Panc1 (cell line): ENCODE measurements around the gene CDK2. TPM values are rescaled to one million over a fixed set of nuclear protein-coding genes. Genes with fewer than 3 reads are reported as not detected.
A peak's percentile ranks its signal among the peaks of the same experiment; 100 is the strongest.

Source experiments
- ATAC-seq: fragments of 200-7000 bp; cut with Tn5 transposase; 2 replicates; pipeline ENCODE4 v1.9.1; 2020; ENCODE audit warnings: mild to moderate bottlenecking, moderate library complexity
- BruUV-seq: library from RNA; stranded (reverse); fragments of 400-500 nt; replicated peaks from 2 replicates; lab custom pipeline; 2021; lab: Mats Ljungman, UMichigan
- CTCF ChIA-PET: fragments of 300-600 bp; sonication (Branson Sonifier 250); formaldehyde crosslinking; loops from one replicate; lab custom pipeline; 2022; ENCODE audit warnings: antibody characterized with exemption; lab: Charles Lee
- POLR2A ChIA-PET: fragments of 300-600 bp; sonication (Branson Sonifier 250); formaldehyde crosslinking; loops from one replicate; lab custom pipeline; 2022; ENCODE audit warnings: antibody characterized with exemption; lab: Charles Lee
- DNase-seq: peaks from one replicate; pipeline ENCODE4 v3.0.0-alpha.2; 2010; ENCODE audit warnings: low read depth, low spot score
- H3K27ac ChIP-seq: 2 replicates; pipeline ENCODE4 v1.5.1; 2011; ENCODE audit warnings: mild to moderate bottlenecking, low read length, inconsistent platforms
- H3K27me3 ChIP-seq: fragments of 200-500 bp; sonication (Bioruptor generic); 2 replicates; pipeline ENCODE4 v1.6.0; 2014; ENCODE audit warnings: low read length, inconsistent platforms; ENCODE audit not compliant: control insufficient read depth, insufficient read depth
- H3K36me3 ChIP-seq: fragments of 200-500 bp; sonication (Bioruptor generic); 2 replicates; pipeline ENCODE4 v1.5.1; 2014; ENCODE audit warnings: inconsistent platforms, mild to moderate bottlenecking, low read length, moderate library complexity; ENCODE audit not compliant: control insufficient read depth, insufficient read depth
- H3K4me1 ChIP-seq: 2 replicates; pipeline ENCODE4 v1.5.1; 2011; ENCODE audit warnings: inconsistent platforms, mild to moderate bottlenecking, low read length, moderate library complexity; ENCODE audit not compliant: control insufficient read depth, insufficient read depth
- H3K4me3 ChIP-seq, 2 experiments: 2 replicates each; pipeline ENCODE4 v1.5.1; 2011 to 2012; ENCODE audit warnings: low read depth in 2 of 2, low read length in 2 of 2, mild to moderate bottlenecking in 2 of 2, inconsistent platforms in 1 of 2, moderate library complexity in 1 of 2
- H3K9me3 ChIP-seq: fragments of 200-500 bp; sonication (Bioruptor generic); 2 replicates; pipeline ENCODE4 v1.5.1; 2014; ENCODE audit warnings: low read depth, mild to moderate bottlenecking, inconsistent platforms, low read length, moderate library complexity; ENCODE audit not compliant: control insufficient read depth, insufficient read depth
- CTCF ChIP-seq: fragments of 450-650 bp; IDR thresholded peaks from 2 replicates; pipeline ENCODE4 v1.5.1; 2017; ENCODE audit warnings: mild to moderate bottlenecking
- POLR2AphosphoS5 ChIP-seq: IDR thresholded peaks from 2 replicates; pipeline ENCODE4 v1.6.1; 2012; ENCODE audit warnings: mild to moderate bottlenecking, low read depth, low read length, moderate library complexity
- SIN3A ChIP-seq: IDR thresholded peaks from 2 replicates; pipeline ENCODE4 v1.6.1; 2012; ENCODE audit warnings: low read depth, mild to moderate bottlenecking, low read length, moderate library complexity, borderline replicate concordance; ENCODE audit not compliant: insufficient read depth
- TCF7L2 ChIP-seq: IDR thresholded peaks from 2 replicates; pipeline ENCODE4 v1.6.1; 2011; ENCODE audit warnings: mild to moderate bottlenecking, low read depth, low read length, inconsistent platforms
- in situ Hi-C: cut with HindIII; loops from 2 replicates; pipeline ENCODE4 v1.10.0; 2016; ENCODE audit warnings: low sequenced_read_pairs, low pct_unique_long_range_greater_than_20kb
- intact Hi-C: fragments of 100-400 bp; cut with micrococcal nuclease; formaldehyde crosslinking; loops from one replicate; pipeline ENCODE4 v1.10.0; 2022; ENCODE audit not compliant: unreplicated experiment
- total RNA-seq: library from RNA; stranded (reverse); gene quantifications from one replicate; pipeline ENCODE4 v1.2.1, GENCODE V29; 2021; ENCODE audit not compliant: unreplicated experiment
- TF ChIP-seq, protein P1 (sequence below), 2 experiments: IDR thresholded peaks; 2 replicates each; pipeline ENCODE4 v1.6.1; 2011 to 2012; ENCODE audit warnings: low read depth in 2 of 2, control low read depth in 1 of 2, low read length in 1 of 2, mild to moderate bottlenecking in 1 of 2, moderate library complexity in 1 of 2; ENCODE audit not compliant: insufficient read depth in 1 of 2

Gene CDK2
- total RNA-seq, 1 experiment from 2014 or later = 72.9 TPM

DNA sequence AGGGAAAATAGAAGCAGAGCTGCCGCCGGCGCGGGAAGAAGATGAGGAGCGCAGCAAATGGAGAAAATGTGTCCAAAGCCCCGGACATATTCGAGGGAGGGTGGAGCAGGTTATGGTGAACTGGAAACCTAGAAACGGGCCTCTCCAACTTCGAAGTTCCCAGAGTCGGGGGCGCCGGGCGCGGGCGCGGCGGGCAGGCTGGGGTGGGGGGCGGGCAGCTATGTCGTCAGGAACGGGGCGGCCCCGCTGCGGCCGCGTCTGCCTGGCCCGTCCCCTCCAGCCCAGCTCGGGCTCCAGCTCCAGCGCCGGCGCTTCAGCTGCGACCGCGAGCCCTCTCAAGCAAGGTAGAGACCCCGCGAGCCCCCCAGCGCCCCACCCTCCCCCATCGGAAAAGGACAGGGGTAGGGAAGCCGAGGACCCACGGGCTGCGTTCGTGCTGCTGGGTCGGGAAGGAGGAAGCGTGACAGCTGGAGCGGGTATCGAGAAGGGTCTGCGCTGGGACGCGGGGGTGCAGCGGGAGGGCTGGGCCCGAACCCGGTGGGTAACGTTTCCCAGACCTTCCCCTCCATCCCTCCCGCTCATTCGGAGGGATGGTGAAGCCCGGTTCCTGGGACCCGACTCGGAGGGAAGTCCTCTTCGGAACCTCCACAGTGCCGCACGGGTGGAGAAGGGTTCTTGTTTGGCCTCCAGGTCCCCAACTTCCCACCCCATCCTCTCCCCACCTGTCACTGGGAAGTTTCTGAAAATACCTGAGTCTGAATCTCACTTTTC, 34.7 kb upstream of the CDK2 start:
- ChIA-PET POLR2A (no interaction called here), CTCF (interaction anchor here (0.6 to 2.1 kb wide), 3 partner anchors 8 to 36 kb away, joined by 3 to 11 read pairs (median 4); no protein-coding TSS in a partner anchor)
- Histone ChIP-seq H3K9me3 (no peaks in the 10 kb centered on the region), H3K36me3 (no peaks in the 10 kb centered on the region; the same call in 1 of the 2 replicates), H3K27me3 (peaks cover 14% of the 10 kb centered on the region; the same call in 1 of the 2 replicates), H3K4me3 (peak overlapping the region; percentile 46 to 69), H3K4me1 (peaks cover 33% of the 10 kb centered on the region), H3K27ac (peak overlapping the region; percentile 69)
- no peak for TF ChIP-seq CTCF
- TF ChIP-seq SIN3A = no peak
- TF ChIP-seq, protein P1, sequence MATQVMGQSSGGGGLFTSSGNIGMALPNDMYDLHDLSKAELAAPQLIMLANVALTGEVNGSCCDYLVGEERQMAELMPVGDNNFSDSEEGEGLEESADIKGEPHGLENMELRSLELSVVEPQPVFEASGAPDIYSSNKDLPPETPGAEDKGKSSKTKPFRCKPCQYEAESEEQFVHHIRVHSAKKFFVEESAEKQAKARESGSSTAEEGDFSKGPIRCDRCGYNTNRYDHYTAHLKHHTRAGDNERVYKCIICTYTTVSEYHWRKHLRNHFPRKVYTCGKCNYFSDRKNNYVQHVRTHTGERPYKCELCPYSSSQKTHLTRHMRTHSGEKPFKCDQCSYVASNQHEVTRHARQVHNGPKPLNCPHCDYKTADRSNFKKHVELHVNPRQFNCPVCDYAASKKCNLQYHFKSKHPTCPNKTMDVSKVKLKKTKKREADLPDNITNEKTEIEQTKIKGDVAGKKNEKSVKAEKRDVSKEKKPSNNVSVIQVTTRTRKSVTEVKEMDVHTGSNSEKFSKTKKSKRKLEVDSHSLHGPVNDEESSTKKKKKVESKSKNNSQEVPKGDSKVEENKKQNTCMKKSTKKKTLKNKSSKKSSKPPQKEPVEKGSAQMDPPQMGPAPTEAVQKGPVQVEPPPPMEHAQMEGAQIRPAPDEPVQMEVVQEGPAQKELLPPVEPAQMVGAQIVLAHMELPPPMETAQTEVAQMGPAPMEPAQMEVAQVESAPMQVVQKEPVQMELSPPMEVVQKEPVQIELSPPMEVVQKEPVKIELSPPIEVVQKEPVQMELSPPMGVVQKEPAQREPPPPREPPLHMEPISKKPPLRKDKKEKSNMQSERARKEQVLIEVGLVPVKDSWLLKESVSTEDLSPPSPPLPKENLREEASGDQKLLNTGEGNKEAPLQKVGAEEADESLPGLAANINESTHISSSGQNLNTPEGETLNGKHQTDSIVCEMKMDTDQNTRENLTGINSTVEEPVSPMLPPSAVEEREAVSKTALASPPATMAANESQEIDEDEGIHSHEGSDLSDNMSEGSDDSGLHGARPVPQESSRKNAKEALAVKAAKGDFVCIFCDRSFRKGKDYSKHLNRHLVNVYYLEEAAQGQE (IDR thresholded peaks at IDR 0.05; ENCODE audit: insufficient read depth in 1 of 2, low read depth in 2 of 2, low read length in 1 of 2) = no peak
- no peak for TF ChIP-seq POLR2AphosphoS5
- TF ChIP-seq TCF7L2 = no peak
- ATAC-seq (peak; percentile 50), DNase-seq (no peak)
- no TSS peak for BruUV-seq
- intact Hi-C loops (no loop called here), in situ Hi-C loops (no loop called here)

DNA sequence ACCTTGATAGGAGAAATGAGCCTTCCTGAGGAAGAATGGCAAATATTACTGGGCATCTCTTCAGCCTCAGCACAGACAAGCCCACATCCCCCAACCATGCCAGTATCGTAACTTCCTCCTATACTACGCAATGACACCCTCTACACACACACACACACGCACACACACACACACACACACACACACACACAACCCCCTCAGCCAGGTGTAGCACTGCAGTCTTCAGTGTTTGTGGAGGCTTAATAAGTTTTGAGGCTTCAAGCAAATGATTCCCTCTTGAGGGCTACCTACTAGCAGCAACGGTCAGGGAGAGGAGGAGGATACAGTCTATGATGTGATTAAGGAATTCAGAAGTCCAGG, 34.1 kb upstream of the CDK2 start:
- DNase-seq (no peak), ATAC-seq (no peak)
- Histone ChIP-seq H3K4me1 (peaks cover 33% of the 10 kb centered on the region), H3K36me3 (no peaks in the 10 kb centered on the region), H3K27ac (no peak overlapping the region), H3K9me3 (no peaks in the 10 kb centered on the region), H3K27me3 (peaks cover 14% of the 10 kb centered on the region; the same call in 1 of the 2 replicates), H3K4me3 (peak overlapping the region; percentile 46 to 69)
- TF ChIP-seq, protein P1 (IDR thresholded peaks at IDR 0.05; ENCODE audit: insufficient read depth in 1 of 2, low read depth in 2 of 2, low read length in 1 of 2) = no peak
- TF ChIP-seq SIN3A = no peak
- no peak for TF ChIP-seq TCF7L2
- TF ChIP-seq CTCF = no peak
- TF ChIP-seq POLR2AphosphoS5 = no peak
- in situ Hi-C loops (no loop called here), intact Hi-C loops (no loop called here)
- BruUV-seq = no TSS peak
- ChIA-PET CTCF (no interaction called here), POLR2A (no interaction called here)
